ENCODE measurements around the gene REEP6.

REEP6 gene

GRCh38 chr19:1459479-1459878 is 31.5 kb upstream of the REEP6 start:
- peaks cover 9% of the 10 kb centered on the region for H3K4me1 ChIP-seq (ENCODE audit: control insufficient read depth, insufficient read depth, low read length)
- H3K27me3 ChIP-seq (ENCODE audit: control insufficient read depth, insufficient read depth, low read length), result peaks cover 88% of the 10 kb centered on the region

GRCh38 chr19:1460033-1460995 is 30.7 kb upstream of the REEP6 start:
- no peaks in the 10 kb centered on the region for H3K9me3 ChIP-seq (ENCODE audit: control insufficient read depth, insufficient read depth, low read depth, low read length)
- H3K4me1 ChIP-seq (ENCODE audit: control insufficient read depth, insufficient read depth, low read length), result peaks cover 13% of the 10 kb centered on the region

More at GRCh38 chr19:1459479-1459878, 31.5 kb upstream of the REEP6 start:
- Histone ChIP-seq H3K36me3 (ENCODE audit: control insufficient read depth, insufficient read depth, low read length) (no peaks in the 10 kb centered on the region), H3K9me3 (ENCODE audit: control insufficient read depth, insufficient read depth, low read depth, low read length) (no peaks in the 10 kb centered on the region), H3K4me3 (ENCODE audit: low read depth, low read length) (no peak overlapping the region), H3K27ac (ENCODE audit: low read depth, low read length) (no peak overlapping the region), H3K9ac (ENCODE audit: low read length) (no peak overlapping the region)

GRCh38 chr19:1461862-1462261 is 29.1 kb upstream of the REEP6 start:
- no peak overlapping the region for H3K4me3 ChIP-seq (ENCODE audit: low read depth, low read length)
- H3K27ac ChIP-seq (ENCODE audit: low read depth, low read length), result no peak overlapping the region
- H3K9me3 ChIP-seq (ENCODE audit: control insufficient read depth, insufficient read depth, low read depth, low read length), result no peaks in the 10 kb centered on the region
- H3K36me3 ChIP-seq (ENCODE audit: control insufficient read depth, insufficient read depth, low read length), result no peaks in the 10 kb centered on the region
- peaks cover 21% of the 10 kb centered on the region for H3K4me1 ChIP-seq (ENCODE audit: control insufficient read depth, insufficient read depth, low read length)
- H3K27me3 ChIP-seq (ENCODE audit: control insufficient read depth, insufficient read depth, low read length), result peaks cover 88% of the 10 kb centered on the region
- no peak overlapping the region for H3K9ac ChIP-seq (ENCODE audit: low read length)

More at GRCh38 chr19:1460033-1460995, 30.7 kb upstream of the REEP6 start:
- no peaks in the 10 kb centered on the region for H3K36me3 ChIP-seq (ENCODE audit: control insufficient read depth, insufficient read depth, low read length)
- peaks cover 88% of the 10 kb centered on the region for H3K27me3 ChIP-seq (ENCODE audit: control insufficient read depth, insufficient read depth, low read length)
- H3K4me3 ChIP-seq (ENCODE audit: low read depth, low read length), result no peak overlapping the region
- no peak overlapping the region for H3K27ac ChIP-seq (ENCODE audit: low read depth, low read length)
- no peak overlapping the region for H3K9ac ChIP-seq (ENCODE audit: low read length)

- H3K4me3 ChIP-seq (ENCODE audit: low read depth, low read length), result peak overlapping the region; percentile 8; the same call in 1 of the 2 replicates
- no peaks in the 10 kb centered on the region for H3K9me3 ChIP-seq (ENCODE audit: control insufficient read depth, insufficient read depth, low read depth, low read length)
- no peak overlapping the region for H3K9ac ChIP-seq (ENCODE audit: low read length)
- no peak overlapping the region for H3K27ac ChIP-seq (ENCODE audit: low read depth, low read length)
- H3K27me3 ChIP-seq (ENCODE audit: control insufficient read depth, insufficient read depth, low read length), result peaks cover 88% of the 10 kb centered on the region
- peaks cover 29% of the 10 kb centered on the region for H3K4me1 ChIP-seq (ENCODE audit: control insufficient read depth, insufficient read depth, low read length)
- no peaks in the 10 kb centered on the region for H3K36me3 ChIP-seq (ENCODE audit: control insufficient read depth, insufficient read depth, low read length)
Observed at GRCh38 chr19:1465191-1466016, 25.6 kb upstream of the REEP6 start.

- H3K4me3 ChIP-seq (ENCODE audit: low read depth, low read length), result no peak overlapping the region
- H3K4me1 ChIP-seq (ENCODE audit: control insufficient read depth, insufficient read depth, low read length), result peaks cover 31% of the 10 kb centered on the region
- H3K27me3 ChIP-seq (ENCODE audit: control insufficient read depth, insufficient read depth, low read length), result peaks cover 88% of the 10 kb centered on the region
Observed at GRCh38 chr19:1466018-1466460, 24.9 kb upstream of the REEP6 start.

GRCh38 chr19:1466461-1467214 is 24.3 kb upstream of the REEP6 start:
- Histone ChIP-seq H3K27me3 (ENCODE audit: control insufficient read depth, insufficient read depth, low read length) (peaks cover 90% of the 10 kb centered on the region), H3K4me3 (ENCODE audit: low read depth, low read length) (peak overlapping the region; percentile 25), H3K27ac (ENCODE audit: low read depth, low read length) (no peak overlapping the region), H3K36me3 (ENCODE audit: control insufficient read depth, insufficient read depth, low read length) (no peaks in the 10 kb centered on the region), H3K9ac (ENCODE audit: low read length) (no peak overlapping the region), H3K9me3 (ENCODE audit: control insufficient read depth, insufficient read depth, low read depth, low read length) (no peaks in the 10 kb centered on the region), H3K4me1 (ENCODE audit: control insufficient read depth, insufficient read depth, low read length) (peaks cover 37% of the 10 kb centered on the region)

More at GRCh38 chr19:1466018-1466460, 24.9 kb upstream of the REEP6 start:
- Histone ChIP-seq H3K9ac (ENCODE audit: low read length) (no peak overlapping the region), H3K36me3 (ENCODE audit: control insufficient read depth, insufficient read depth, low read length) (no peaks in the 10 kb centered on the region), H3K27ac (ENCODE audit: low read depth, low read length) (no peak overlapping the region), H3K9me3 (ENCODE audit: control insufficient read depth, insufficient read depth, low read depth, low read length) (no peaks in the 10 kb centered on the region)

GRCh38 chr19:1467215-1467489 is 23.8 kb upstream of the REEP6 start:
- Histone ChIP-seq H3K27ac (ENCODE audit: low read depth, low read length) (no peak overlapping the region), H3K9ac (ENCODE audit: low read length) (no peak overlapping the region), H3K9me3 (ENCODE audit: control insufficient read depth, insufficient read depth, low read depth, low read length) (no peaks in the 10 kb centered on the region), H3K4me3 (ENCODE audit: low read depth, low read length) (peak overlapping the region; percentile 25), H3K4me1 (ENCODE audit: control insufficient read depth, insufficient read depth, low read length) (peaks cover 42% of the 10 kb centered on the region), H3K27me3 (ENCODE audit: control insufficient read depth, insufficient read depth, low read length) (peaks cover 92% of the 10 kb centered on the region), H3K36me3 (ENCODE audit: control insufficient read depth, insufficient read depth, low read length) (no peaks in the 10 kb centered on the region)

- Histone ChIP-seq H3K9ac (ENCODE audit: low read length) (no peak overlapping the region), H3K4me1 (ENCODE audit: control insufficient read depth, insufficient read depth, low read length) (peaks cover 42% of the 10 kb centered on the region), H3K4me3 (ENCODE audit: low read depth, low read length) (peak overlapping the region; percentile 25), H3K27me3 (ENCODE audit: control insufficient read depth, insufficient read depth, low read length) (peaks cover 98% of the 10 kb centered on the region), H3K9me3 (ENCODE audit: control insufficient read depth, insufficient read depth, low read depth, low read length) (no peaks in the 10 kb centered on the region), H3K36me3 (ENCODE audit: control insufficient read depth, insufficient read depth, low read length) (no peaks in the 10 kb centered on the region), H3K27ac (ENCODE audit: low read depth, low read length) (no peak overlapping the region)
Observed at GRCh38 chr19:1467490-1468273, 23.3 kb upstream of the REEP6 start.

GRCh38 chr19:1468274-1468820 is 22.6 kb upstream of the REEP6 start:
- Histone ChIP-seq H3K27me3 (ENCODE audit: control insufficient read depth, insufficient read depth, low read length) (peaks cover 100% of the 10 kb centered on the region), H3K27ac (ENCODE audit: low read depth, low read length) (no peak overlapping the region), H3K4me1 (ENCODE audit: control insufficient read depth, insufficient read depth, low read length) (peaks cover 42% of the 10 kb centered on the region), H3K9ac (ENCODE audit: low read length) (no peak overlapping the region), H3K4me3 (ENCODE audit: low read depth, low read length) (0 out of 2 replicates have a peak overlapping the region, but pooled peaks have one; percentile 25), H3K36me3 (ENCODE audit: control insufficient read depth, insufficient read depth, low read length) (no peaks in the 10 kb centered on the region), H3K9me3 (ENCODE audit: control insufficient read depth, insufficient read depth, low read depth, low read length) (no peaks in the 10 kb centered on the region)

GRCh38 chr19:1468821-1469254 is 22.1 kb upstream of the REEP6 start:
- Histone ChIP-seq H3K4me1 (ENCODE audit: control insufficient read depth, insufficient read depth, low read length) (peaks cover 42% of the 10 kb centered on the region), H3K36me3 (ENCODE audit: control insufficient read depth, insufficient read depth, low read length) (no peaks in the 10 kb centered on the region), H3K27me3 (ENCODE audit: control insufficient read depth, insufficient read depth, low read length) (peaks cover 100% of the 10 kb centered on the region), H3K9ac (ENCODE audit: low read length) (no peak overlapping the region), H3K4me3 (ENCODE audit: low read depth, low read length) (peak overlapping the region; percentile 31; the same call in 1 of the 2 replicates), H3K9me3 (ENCODE audit: control insufficient read depth, insufficient read depth, low read depth, low read length) (no peaks in the 10 kb centered on the region), H3K27ac (ENCODE audit: low read depth, low read length) (no peak overlapping the region)

All from HUES6 (cell line).